ENCODE data around the gene RAB4B.
A peak's percentile ranks its signal among the peaks of the same experiment; 100 is the strongest.
"Not testable (repeated sequence)": the region's sequence is repeated elsewhere in the genome, so short reads cannot be mapped to it uniquely, and the experiment has no call there.

The RAB4B gene

GRCh38 chr19:40780582-40780981, 2.5 kb downstream of the RAB4B start:
- DNase-seq (ENCODE audit: low spot score), result no peak

DNA sequence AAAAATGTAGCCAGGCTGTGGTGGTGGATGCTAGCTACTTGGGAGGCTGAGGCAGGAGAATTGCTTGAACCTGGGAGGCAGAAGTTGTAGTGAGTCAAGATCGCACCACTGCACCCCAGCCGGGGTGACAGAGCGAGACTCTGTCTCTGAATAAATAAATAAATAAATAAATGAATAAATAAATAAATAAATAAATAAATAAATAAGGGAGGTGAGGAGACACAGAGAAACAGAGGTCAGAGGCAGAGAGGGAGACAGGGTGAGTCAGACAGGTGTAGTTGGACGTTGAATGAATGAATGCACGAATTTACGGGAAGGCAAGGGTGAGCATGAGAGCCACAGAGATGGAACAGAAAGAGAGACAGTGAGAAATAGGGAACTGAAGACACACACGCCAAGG, 3.1 kb downstream of the RAB4B start:
- DNase-seq (ENCODE audit: low spot score), result no peak

- DNase-seq (ENCODE audit: low spot score), result no peak
Measured at GRCh38 chr19:40783711-40784110, 5.7 kb downstream of the RAB4B start.

DNA sequence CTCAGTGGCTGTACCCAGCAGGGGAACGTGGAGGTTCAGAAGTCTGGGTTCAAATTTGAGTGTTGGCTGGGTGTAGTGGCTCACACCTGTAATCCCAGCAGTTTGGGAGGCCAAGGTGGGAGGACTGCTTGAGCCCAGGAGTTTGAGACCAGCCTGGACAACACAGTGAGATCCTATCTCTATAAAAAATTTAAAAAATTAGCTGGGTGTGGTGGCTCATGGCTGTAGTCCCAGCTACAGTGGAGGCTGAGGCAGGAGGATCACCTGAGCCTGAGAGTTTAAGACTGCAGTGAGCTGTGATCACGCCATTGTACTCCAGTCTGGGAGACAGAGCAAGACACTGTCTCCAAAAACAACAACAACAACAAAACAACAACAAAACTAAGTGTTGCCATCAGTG, 6.1 kb downstream of the RAB4B start:
- DNase-seq (ENCODE audit: low spot score), result not testable (repeated sequence)

GRCh38 chr19:40785526-40785925, 7.5 kb downstream of the RAB4B start:
- DNase-seq (ENCODE audit: low spot score), result no peak

DNA sequence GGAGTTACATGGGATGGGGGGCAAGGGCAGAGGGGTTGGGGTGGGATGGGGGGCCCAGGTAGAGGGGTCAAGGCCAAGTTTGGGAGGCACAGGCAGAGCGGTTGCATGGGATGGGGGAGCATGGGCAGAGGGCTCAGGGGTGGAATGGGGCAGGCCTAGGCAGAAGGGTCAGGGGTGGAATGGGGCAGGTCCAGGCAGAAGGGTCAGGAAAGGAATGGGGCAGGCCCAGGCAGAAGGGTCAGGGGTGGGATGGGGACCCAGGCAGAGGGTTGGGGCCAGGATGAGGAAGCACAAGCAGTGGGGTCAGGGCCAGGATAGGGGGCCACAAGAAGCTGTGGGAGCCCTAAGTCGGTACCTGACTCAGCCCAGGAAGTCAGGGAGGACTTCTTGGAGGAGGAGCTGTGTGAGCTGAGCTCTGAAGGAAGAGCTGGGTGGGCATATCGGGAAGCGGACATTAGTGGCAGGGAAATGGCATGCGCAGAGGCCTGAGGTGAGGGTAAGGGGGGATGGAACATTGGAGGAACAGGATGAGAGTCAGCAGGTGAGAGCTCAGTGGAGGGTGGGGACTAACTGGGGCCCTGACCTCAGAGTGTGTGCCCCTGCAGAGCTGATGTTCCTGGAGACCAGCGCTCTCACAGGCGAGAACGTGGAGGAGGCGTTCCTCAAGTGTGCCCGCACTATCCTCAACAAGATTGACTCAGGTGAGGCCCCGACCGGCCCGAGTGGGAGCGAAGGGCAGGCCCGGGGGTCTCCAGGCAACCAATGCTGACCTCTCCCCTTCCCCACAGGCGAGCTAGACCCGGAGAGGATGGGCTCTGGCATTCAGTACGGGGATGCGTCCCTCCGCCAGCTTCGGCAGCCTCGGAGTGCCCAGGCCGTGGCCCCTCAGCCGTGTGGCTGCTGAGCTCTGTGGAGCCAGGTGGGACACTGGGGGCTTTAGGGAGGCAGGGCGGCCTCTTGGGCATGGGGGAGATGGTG, 8.3 kb downstream of the RAB4B start:
- no peak for DNase-seq (ENCODE audit: low spot score)

DNA sequence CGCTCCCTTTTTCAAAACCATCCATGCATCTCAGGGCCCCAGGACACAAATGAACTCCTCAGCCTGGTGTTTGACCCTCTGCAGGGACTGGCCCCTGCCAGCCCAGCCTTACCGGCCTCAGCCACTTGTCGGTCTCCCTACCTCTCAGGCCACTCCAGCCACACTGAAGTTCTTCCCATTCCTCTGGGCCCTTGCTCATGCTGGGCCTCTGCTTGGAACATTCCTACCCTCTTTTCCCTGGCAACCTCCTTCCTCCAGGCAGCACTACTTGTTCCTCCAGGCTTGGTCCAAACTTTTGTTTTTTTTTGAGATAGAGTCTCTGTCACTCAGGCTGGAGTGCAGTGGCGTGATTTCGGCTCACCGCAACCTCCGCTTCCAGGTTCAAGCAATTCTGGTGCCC, 13.3 kb downstream of the RAB4B start:
- no peak for DNase-seq (ENCODE audit: low spot score)

GRCh38 chr19:40791996-40792395, 13.9 kb downstream of the RAB4B start:
- DNase-seq (ENCODE audit: low spot score), result no peak

- no peak for DNase-seq (ENCODE audit: low spot score)
Measured at GRCh38 chr19:40797166-40797962, 19.3 kb downstream of the RAB4B start.

- no peak for DNase-seq (ENCODE audit: low spot score)
Measured at GRCh38 chr19:40797963-40798682, 20.1 kb downstream of the RAB4B start.

DNA sequence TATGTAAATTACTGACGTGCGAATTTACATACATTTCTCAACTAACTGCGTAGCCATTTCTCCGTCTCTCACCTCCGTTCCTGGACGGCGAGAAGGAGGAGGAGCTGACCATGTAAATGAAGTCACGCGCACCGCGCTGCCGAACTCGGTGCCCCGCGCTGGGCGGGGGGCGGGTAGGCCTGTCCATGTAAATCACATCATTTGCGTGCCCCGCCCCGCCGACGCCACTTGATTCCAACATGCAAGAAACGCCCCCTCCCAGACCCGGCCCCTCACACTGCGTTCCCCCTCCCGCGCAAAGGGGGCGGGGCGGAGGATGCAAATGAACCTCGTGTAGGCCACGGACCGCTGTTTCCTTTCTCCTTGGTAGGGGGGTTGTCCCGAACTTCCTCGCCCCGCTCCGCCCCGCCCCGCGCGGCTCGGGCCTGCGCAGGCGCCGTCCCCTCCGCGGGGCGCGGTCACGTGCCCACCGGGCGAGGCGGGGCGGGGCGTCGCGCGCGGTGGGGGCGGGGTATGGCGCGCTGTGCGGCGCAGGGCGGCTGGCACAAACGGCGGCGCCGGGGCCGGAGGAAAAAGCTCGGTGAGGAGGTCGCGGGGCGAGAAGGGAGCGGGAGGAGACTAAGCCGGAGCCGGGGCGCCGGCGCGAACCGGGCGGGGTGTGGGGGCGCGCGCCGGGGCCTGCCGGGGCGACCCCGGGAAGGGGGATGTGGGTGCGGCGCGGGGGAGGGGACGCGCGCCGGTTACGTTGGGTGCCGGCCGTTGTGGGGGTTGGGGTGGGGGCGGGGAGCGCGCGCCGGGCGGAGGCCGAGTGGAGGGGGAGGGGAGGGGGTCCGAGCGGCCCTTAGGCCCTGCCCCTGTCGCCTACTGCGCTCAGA, 20.9 kb downstream of the RAB4B start, which contains the start of gene EGLN2:
TSS of gene EGLN2 (plus strand) at position 509 of the 875 bp plus-strand sequence. CDS start 1,382 bp downstream, outside the sequence.
- peak; percentile 100 for DNase-seq (ENCODE audit: low spot score)

DNA sequence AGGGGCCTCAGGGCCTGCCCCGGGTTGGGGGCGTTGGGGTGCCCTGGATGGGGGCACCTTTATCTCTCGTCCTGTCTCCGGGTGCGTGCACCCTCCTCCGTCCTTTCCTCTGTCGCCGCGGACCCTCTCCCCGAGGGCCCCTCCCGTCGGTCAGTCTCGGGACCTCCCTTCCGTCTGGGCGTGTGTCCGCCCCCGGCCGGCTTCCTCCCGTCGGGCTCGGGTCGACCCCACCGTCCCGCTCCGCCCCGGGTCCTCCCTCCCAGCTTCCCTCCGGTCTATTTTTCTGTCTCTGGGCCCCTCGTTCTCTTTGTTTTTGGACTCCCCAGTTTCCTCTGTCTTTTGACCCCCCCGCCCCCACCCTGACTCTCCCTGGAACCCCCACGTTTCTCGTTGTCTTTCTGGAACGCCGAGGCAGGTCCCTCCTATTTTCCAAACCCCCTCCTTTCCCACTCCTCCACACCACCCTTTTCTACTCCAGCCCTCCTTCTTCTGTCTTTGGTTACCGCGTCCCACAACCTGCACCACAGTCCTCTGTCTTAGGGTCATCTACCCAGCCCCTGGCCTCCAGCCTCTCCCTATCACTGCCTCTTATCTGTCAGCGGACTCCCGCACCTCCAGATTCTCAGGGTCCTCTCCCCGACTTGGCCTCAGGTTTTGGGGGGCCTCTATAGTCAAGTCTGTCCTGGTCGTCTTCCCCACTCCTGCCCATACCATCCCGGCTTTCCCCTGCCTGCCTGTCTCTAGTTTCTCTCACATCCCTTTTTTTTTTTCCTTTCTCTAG, 21.7 kb downstream of the RAB4B start:
- DNase-seq (ENCODE audit: low spot score), result no peak

GRCh38 chr19:40800339-40800996, 22.4 kb downstream of the RAB4B start:
- no peak for DNase-seq (ENCODE audit: low spot score)

GRCh38 chr19:40800997-40801377, 22.9 kb downstream of the RAB4B start:
- no peak for DNase-seq (ENCODE audit: low spot score)

- DNase-seq (ENCODE audit: low spot score), result no peak
Measured at GRCh38 chr19:40801426-40802299, 23.6 kb downstream of the RAB4B start.

DNA sequence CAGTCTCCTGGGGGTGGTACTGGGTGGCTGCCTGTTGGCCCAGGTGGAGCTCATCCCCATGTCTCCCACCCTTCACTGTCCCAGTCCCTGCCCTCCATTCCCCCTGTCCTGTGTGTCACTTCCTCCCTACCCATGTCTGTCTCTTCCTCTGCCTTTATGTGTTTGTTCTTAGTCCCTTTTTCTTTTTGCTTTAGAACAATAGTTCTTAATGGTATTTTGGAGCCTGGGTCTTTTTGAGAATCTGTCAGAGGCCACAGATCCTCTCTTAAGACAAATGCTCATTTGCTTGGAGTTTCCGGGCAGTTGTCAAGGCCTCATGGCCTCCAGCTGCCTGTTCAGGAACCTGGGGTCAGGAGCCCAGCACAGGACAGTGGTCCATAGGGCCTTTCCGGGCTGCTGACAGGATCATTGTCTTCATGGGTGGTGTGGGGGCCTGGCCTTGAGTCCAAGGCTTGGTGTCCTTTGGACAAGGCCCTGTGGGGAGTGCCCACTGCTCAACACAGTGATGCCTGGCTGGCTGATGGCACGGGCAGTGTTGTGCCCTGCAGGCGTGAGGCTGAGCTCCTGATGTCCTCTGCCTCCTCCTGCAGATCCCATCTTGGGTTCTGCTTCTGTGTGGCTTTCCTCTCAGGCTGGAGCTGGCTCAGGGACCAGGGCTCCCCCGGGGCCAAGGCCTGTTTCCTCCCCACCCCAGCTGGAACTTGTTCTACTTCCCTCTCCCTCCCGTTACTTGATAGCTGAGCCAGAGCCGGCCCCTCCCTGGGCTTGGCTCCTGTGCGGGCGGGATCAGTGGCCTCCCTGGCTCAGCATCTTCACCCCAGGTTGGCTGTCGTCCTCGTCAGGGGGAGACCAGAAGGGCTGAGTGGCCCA, 24.5 kb downstream of the RAB4B start:
- DNase-seq (ENCODE audit: low spot score), result no peak

DNA sequence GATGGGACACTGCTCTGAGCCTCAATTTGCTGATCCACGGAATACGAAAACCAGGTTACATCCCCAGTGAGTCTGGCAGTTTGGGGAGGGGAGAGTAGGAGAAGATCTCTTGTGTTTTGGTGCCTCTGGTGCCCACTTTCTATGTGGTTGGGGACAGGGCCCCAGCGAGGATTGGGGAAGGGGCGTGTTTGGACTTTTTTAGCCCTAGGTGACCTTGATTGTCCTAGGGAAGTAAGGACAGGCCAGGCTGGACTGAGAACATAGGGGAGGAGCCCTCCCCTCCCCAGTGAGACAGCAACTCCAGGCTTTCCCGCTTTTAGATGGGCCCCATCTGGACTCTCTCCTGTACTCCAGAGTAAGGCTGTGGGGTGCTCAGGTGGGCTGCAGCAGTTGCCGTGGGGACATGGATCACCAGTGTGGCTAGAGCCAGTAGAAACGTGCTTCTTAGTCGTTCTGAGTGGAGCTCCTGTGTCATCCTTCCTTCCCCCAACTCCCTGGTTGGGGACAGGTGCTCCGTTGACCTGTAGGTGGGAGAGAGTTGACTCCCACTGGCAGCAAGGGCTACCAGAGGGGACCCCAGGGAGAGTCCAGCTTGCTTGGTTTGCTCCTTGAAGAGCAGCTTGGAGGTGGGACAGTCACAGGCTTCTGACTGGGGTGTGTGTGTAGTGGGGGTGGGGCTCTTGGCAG, 25.3 kb downstream of the RAB4B start:
- DNase-seq (ENCODE audit: low spot score), result no peak

Measured in pons (tissue), 1 donor.